ENCODE data around the gene ZBTB6.
"Not testable (repeated sequence)": the region's sequence is repeated elsewhere in the genome, so short reads cannot be mapped to it uniquely, and the experiment has no call there.

Gene ZBTB6

GRCh38 chr9:122912671-122912963 is 506 bp downstream of the ZBTB6 start:
- H3K23ac ChIP-seq (ENCODE audit: low read length in 2 of 2): no peak overlapping the region
- DNase-seq: no peak
- peak overlapping the region in 1 of 2 experiments; percentile 8 for H3K4ac ChIP-seq (ENCODE audit: low read depth in 1 of 2, low read length in 2 of 2)
- H3K4me1 ChIP-seq (ENCODE audit: control insufficient read depth, insufficient read depth, low read depth, low read length): no peaks in the 10 kb centered on the region
- H4K8ac ChIP-seq (ENCODE audit: low read length): peak overlapping the region; percentile 98
- no peak overlapping the region for H2AFZ ChIP-seq (ENCODE audit: low read depth, low read length)
- no peak overlapping the region for H2BK12ac ChIP-seq (ENCODE audit: low read length in 2 of 2)
- H3K9me3 ChIP-seq (ENCODE audit: control insufficient read depth, low read length): no peaks in the 10 kb centered on the region
- no peak overlapping the region for H3K14ac ChIP-seq (ENCODE audit: low read length in 2 of 2)
- no peak overlapping the region for H2AK5ac ChIP-seq (ENCODE audit: low read length, severe bottlenecking)
- no peak overlapping the region for H2BK15ac ChIP-seq (ENCODE audit: low read depth, poor library complexity, severe bottlenecking)
- no peak overlapping the region for H2BK5ac ChIP-seq (ENCODE audit: low read depth, low read length, poor library complexity, severe bottlenecking)
- peak overlapping the region; percentile 88 for H4K91ac ChIP-seq (ENCODE audit: low read length)
- WGBS: 13% methylated on average over 9 of the region's 9 CpGs
- peak overlapping the region; percentile 73 for H3K4me2 ChIP-seq (ENCODE audit: low read length, poor library complexity, severe bottlenecking)
- no peaks in the 10 kb centered on the region for H3K27me3 ChIP-seq (ENCODE audit: control insufficient read depth in 1 of 2, insufficient read depth in 1 of 2, low read length in 2 of 2)
- peak overlapping the region; percentile 86 for H3K27ac ChIP-seq (ENCODE audit: low read length, poor library complexity, severe bottlenecking)
- no peak overlapping the region for H2BK120ac ChIP-seq (ENCODE audit: low read depth, low read length)
- H3K9ac ChIP-seq (ENCODE audit: low read length): peak overlapping the region; percentile 91
- H3K4me3 ChIP-seq (ENCODE audit: insufficient read depth in 1 of 2, low read depth in 1 of 2, low read length in 2 of 2): peak overlapping the region; percentile 70 to 92
- peaks cover 14% of the 10 kb centered on the region for H3K79me1 ChIP-seq (replicated peaks; ENCODE audit: low read length, poor library complexity, severe bottlenecking)
- peak overlapping the region in 1 of 2 experiments; percentile 85 for H3K18ac ChIP-seq (ENCODE audit: low read depth in 1 of 2, low read length in 2 of 2)
- H3K36me3 ChIP-seq (ENCODE audit: control insufficient read depth in 1 of 2, insufficient read depth in 2 of 2, low read depth in 1 of 2, low read length in 2 of 2): peaks cover 4 to 32% of the 10 kb centered on the region in 2 experiments

GRCh38 chr9:122906122-122906521 is 7.0 kb downstream of the ZBTB6 start:
- not testable (repeated sequence) for H2BK12ac ChIP-seq (ENCODE audit: low read length in 2 of 2); H4K8ac ChIP-seq (ENCODE audit: low read length)
- WGBS: 98% methylated on average over 16 of the region's 16 CpGs

GRCh38 chr9:122904823-122905710 is 8.1 kb downstream of the ZBTB6 start, which contains the start of gene RC3H2:
Gene RC3H2 (minus strand): TSS chr9:122905359. CDS start chr9:122897509, 7,850 bp downstream.
- H3K4me2 ChIP-seq (ENCODE audit: low read length, poor library complexity, severe bottlenecking): peak within 1 kb of the TSS; percentile 70
- H3K18ac ChIP-seq (ENCODE audit: low read depth in 1 of 2, low read length in 2 of 2): peak within 1 kb of the TSS; percentile 92 to 93
- peak within 1 kb of the TSS; percentile 88 for H2BK5ac ChIP-seq (ENCODE audit: low read depth, low read length, poor library complexity, severe bottlenecking)
- no peaks in the 10 kb centered on the region for H3K9me3 ChIP-seq (ENCODE audit: control insufficient read depth, low read length)
- peak within 1 kb of the TSS; percentile 21 to 99 for H3K4ac ChIP-seq (ENCODE audit: low read depth in 1 of 2, low read length in 2 of 2)
- peak within 1 kb of the TSS; percentile 78 for H4K91ac ChIP-seq (ENCODE audit: low read length)
- peak within 1 kb of the TSS; percentile 78 for H2BK120ac ChIP-seq (ENCODE audit: low read depth, low read length)
- peaks cover 3 to 13% of the 10 kb centered on the region in 2 experiments for H3K36me3 ChIP-seq (ENCODE audit: control insufficient read depth in 1 of 2, insufficient read depth in 2 of 2, low read depth in 1 of 2, low read length in 2 of 2)
- peaks cover 5% of the 10 kb centered on the region for H3K4me1 ChIP-seq (ENCODE audit: control insufficient read depth, insufficient read depth, low read depth, low read length)
- peak within 1 kb of the TSS; percentile 46 for H2AFZ ChIP-seq (ENCODE audit: low read depth, low read length)
- peak within 1 kb of the TSS; percentile 81 to 91 for H3K4me3 ChIP-seq (ENCODE audit: insufficient read depth in 1 of 2, low read depth in 1 of 2, low read length in 2 of 2)
- H3K14ac ChIP-seq (ENCODE audit: low read length in 2 of 2): peak within 1 kb of the TSS; percentile 35 to 94
- peak within 1 kb of the TSS in 1 of 2 experiments; percentile 14 for H3K23ac ChIP-seq (ENCODE audit: low read length in 2 of 2)
- H3K27ac ChIP-seq (ENCODE audit: low read length, poor library complexity, severe bottlenecking): peak within 1 kb of the TSS; percentile 93
- no peaks in the 10 kb centered on the region for H3K27me3 ChIP-seq (ENCODE audit: control insufficient read depth in 1 of 2, insufficient read depth in 1 of 2, low read length in 2 of 2)
- H2AK5ac ChIP-seq (ENCODE audit: low read length, severe bottlenecking): peak within 1 kb of the TSS; percentile 60
- H4K8ac ChIP-seq (ENCODE audit: low read length): peak within 1 kb of the TSS; percentile 88
- H3K9ac ChIP-seq (ENCODE audit: low read length): peak within 1 kb of the TSS; percentile 95
- WGBS: under 1% methylated on average over 47 of the region's 77 CpGs
- no peak within 1 kb of the TSS for H2BK12ac ChIP-seq (ENCODE audit: low read length in 2 of 2)
- peak within 1 kb of the TSS; percentile 84 for H2BK15ac ChIP-seq (ENCODE audit: low read depth, poor library complexity, severe bottlenecking)
- DNase-seq: peak; percentile 100
- H3K79me1 ChIP-seq (replicated peaks; ENCODE audit: low read length, poor library complexity, severe bottlenecking): peaks cover 5% of the 10 kb centered on the region

More at GRCh38 chr9:122906122-122906521, 7.0 kb downstream of the ZBTB6 start:
- not testable (repeated sequence) for H3K4me3 ChIP-seq (ENCODE audit: insufficient read depth in 1 of 2, low read depth in 1 of 2, low read length in 2 of 2); H3K4me1 ChIP-seq (ENCODE audit: control insufficient read depth, insufficient read depth, low read depth, low read length); H2AFZ ChIP-seq (ENCODE audit: low read depth, low read length); H3K9me3 ChIP-seq (ENCODE audit: control insufficient read depth, low read length); H3K27me3 ChIP-seq (ENCODE audit: control insufficient read depth in 1 of 2, insufficient read depth in 1 of 2, low read length in 2 of 2); H2BK120ac ChIP-seq (ENCODE audit: low read depth, low read length); H3K23ac ChIP-seq (ENCODE audit: low read length in 2 of 2); H3K18ac ChIP-seq (ENCODE audit: low read depth in 1 of 2, low read length in 2 of 2); H3K79me1 ChIP-seq (replicated peaks; ENCODE audit: low read length, poor library complexity, severe bottlenecking); H3K27ac ChIP-seq (ENCODE audit: low read length, poor library complexity, severe bottlenecking); H3K14ac ChIP-seq (ENCODE audit: low read length in 2 of 2); H2BK5ac ChIP-seq (ENCODE audit: low read depth, low read length, poor library complexity, severe bottlenecking); H3K4ac ChIP-seq (ENCODE audit: low read depth in 1 of 2, low read length in 2 of 2); H2BK15ac ChIP-seq (ENCODE audit: low read depth, poor library complexity, severe bottlenecking); DNase-seq; H2AK5ac ChIP-seq (ENCODE audit: low read length, severe bottlenecking); H4K91ac ChIP-seq (ENCODE audit: low read length); H3K4me2 ChIP-seq (ENCODE audit: low read length, poor library complexity, severe bottlenecking)
- H3K36me3 ChIP-seq (ENCODE audit: control insufficient read depth in 1 of 2, insufficient read depth in 2 of 2, low read depth in 1 of 2, low read length in 2 of 2): peaks cover 8 to 24% of the 10 kb centered on the region in 2 experiments
- H3K9ac ChIP-seq (ENCODE audit: low read length): peak overlapping the region; percentile 95

GRCh38 chr9:122904466-122904822 is 8.7 kb downstream of the ZBTB6 start:
- no peak overlapping the region for H2BK12ac ChIP-seq (ENCODE audit: low read length in 2 of 2)
- WGBS: 0% methylated on average over 4 of the region's 8 CpGs
- peak; percentile 66 for DNase-seq
- peaks cover 5% of the 10 kb centered on the region for H3K4me1 ChIP-seq (ENCODE audit: control insufficient read depth, insufficient read depth, low read depth, low read length)
- H3K27me3 ChIP-seq (ENCODE audit: control insufficient read depth in 1 of 2, insufficient read depth in 1 of 2, low read length in 2 of 2): no peaks in the 10 kb centered on the region
- H3K79me1 ChIP-seq (replicated peaks; ENCODE audit: low read length, poor library complexity, severe bottlenecking): peaks cover 3% of the 10 kb centered on the region
- peak overlapping the region; percentile 78 for H4K91ac ChIP-seq (ENCODE audit: low read length)
- H3K9me3 ChIP-seq (ENCODE audit: control insufficient read depth, low read length): no peaks in the 10 kb centered on the region
- H2AFZ ChIP-seq (ENCODE audit: low read depth, low read length): no peak overlapping the region
- H2AK5ac ChIP-seq (ENCODE audit: low read length, severe bottlenecking): peak overlapping the region; percentile 60
- peak overlapping the region; percentile 92 to 93 for H3K18ac ChIP-seq (ENCODE audit: low read depth in 1 of 2, low read length in 2 of 2)
- peak overlapping the region; percentile 81 for H4K8ac ChIP-seq (ENCODE audit: low read length)
- H2BK5ac ChIP-seq (ENCODE audit: low read depth, low read length, poor library complexity, severe bottlenecking): peak overlapping the region; percentile 88
- H3K14ac ChIP-seq (ENCODE audit: low read length in 2 of 2): no peak overlapping the region
- H3K4ac ChIP-seq (ENCODE audit: low read depth in 1 of 2, low read length in 2 of 2): peak overlapping the region; percentile 21 to 99
- H3K27ac ChIP-seq (ENCODE audit: low read length, poor library complexity, severe bottlenecking): peak overlapping the region; percentile 85
- peak overlapping the region; percentile 84 for H2BK15ac ChIP-seq (ENCODE audit: low read depth, poor library complexity, severe bottlenecking)
- H3K4me2 ChIP-seq (ENCODE audit: low read length, poor library complexity, severe bottlenecking): peak overlapping the region; percentile 17
- peak overlapping the region; percentile 95 for H3K9ac ChIP-seq (ENCODE audit: low read length)
- peak overlapping the region; percentile 78 for H2BK120ac ChIP-seq (ENCODE audit: low read depth, low read length)
- H3K36me3 ChIP-seq (ENCODE audit: control insufficient read depth in 1 of 2, insufficient read depth in 2 of 2, low read depth in 1 of 2, low read length in 2 of 2): peaks cover 3 to 9% of the 10 kb centered on the region in 2 experiments
- H3K23ac ChIP-seq (ENCODE audit: low read length in 2 of 2): peak overlapping the region in 1 of 2 experiments; percentile 14
- H3K4me3 ChIP-seq (ENCODE audit: insufficient read depth in 1 of 2, low read depth in 1 of 2, low read length in 2 of 2): peak overlapping the region; percentile 81 to 91

Measured in mesenchymal stem cell (in vitro differentiated cells and primary cell).